CD4-positive, alpha-beta memory T cell (primary cell): ENCODE results near the gene NFIX. TPM values are rescaled to one million over a fixed set of nuclear protein-coding genes. Genes with fewer than 3 reads are reported as not detected.

Experiments
- CTCF ChIA-PET: fragments of 350-600 bp; sonication (Branson Sonifier 250); formaldehyde crosslinking; loops from one replicate; lab custom pipeline; 2021; ENCODE audit warnings: inconsistent platforms; ENCODE audit not compliant: partially characterized antibody; lab: Charles Lee
- POLR2A ChIA-PET: fragments of 350-600 bp; sonication (Branson Sonifier 250); formaldehyde crosslinking; loops from one replicate; lab custom pipeline; 2021; ENCODE audit not compliant: partially characterized antibody; lab: Charles Lee
- DNase-seq, 5 donors: peaks; one replicate each; pipeline versions ENCODE4 v3.0.0 to v3.0.0-alpha.2; 2020 to 2022; ENCODE audit warnings: mixed read lengths in 1 of 5
- H3K27ac ChIP-seq: one replicate; pipeline ENCODE4 v1.7.0; 2013; ENCODE audit warnings: low read depth, low read length
- H3K27me3 ChIP-seq: 2 replicates; pipeline ENCODE4 v1.7.0; 2013; ENCODE audit warnings: mild to moderate bottlenecking, low read length, moderate library complexity; ENCODE audit not compliant: insufficient read depth
- H3K36me3 ChIP-seq: 2 replicates; pipeline ENCODE4 v1.7.0; 2013; ENCODE audit warnings: mild to moderate bottlenecking, low read length, moderate library complexity; ENCODE audit not compliant: insufficient read depth
- H3K4me1 ChIP-seq: 2 replicates; pipeline ENCODE4 v1.7.0; 2013; ENCODE audit warnings: mild to moderate bottlenecking, low read length, moderate library complexity; ENCODE audit not compliant: insufficient read depth
- H3K4me3 ChIP-seq, 2 donors: one replicate each; pipeline ENCODE4 v1.7.0; 2013; ENCODE audit warnings: low read length in 2 of 2, mild to moderate bottlenecking in 1 of 2
- H3K9me3 ChIP-seq, 2 donors: one replicate each; pipeline ENCODE4 v1.7.0; 2013; ENCODE audit warnings: low read length in 2 of 2, control low read depth in 1 of 2; ENCODE audit not compliant: control insufficient read depth in 1 of 2
- H3K27ac Mint-ChIP-seq, 7 donors: one replicate each; pipeline ENCODE4 v1.8.0; 2020 to 2021; ENCODE audit warnings: mixed read lengths in 7 of 7, mild to moderate bottlenecking in 6 of 7, inconsistent platforms in 3 of 7, moderate library complexity in 3 of 7
- H3K27me3 Mint-ChIP-seq, 2 donors: one replicate each; pipeline ENCODE4 v1.8.0; 2020 to 2021; ENCODE audit warnings: mixed read lengths in 2 of 2
- H3K36me3 Mint-ChIP-seq, 2 donors: one replicate each; pipeline ENCODE4 v1.8.0; 2020 to 2021; ENCODE audit warnings: mixed read lengths in 2 of 2, inconsistent platforms in 1 of 2, mild to moderate bottlenecking in 1 of 2
- H3K4me1 Mint-ChIP-seq, 4 donors: one replicate each; pipeline ENCODE4 v1.8.0; 2020 to 2021; ENCODE audit warnings: mixed read lengths in 4 of 4, mild to moderate bottlenecking in 1 of 4
- H3K4me3 Mint-ChIP-seq, 8 donors: one replicate each; pipeline ENCODE4 v1.8.0; 2020 to 2021; ENCODE audit warnings: mixed read lengths in 8 of 8, mild to moderate bottlenecking in 7 of 8, moderate library complexity in 6 of 8, inconsistent platforms in 3 of 8
- H3K9me3 Mint-ChIP-seq, 8 donors: one replicate each; pipeline ENCODE4 v1.8.0; 2020 to 2021; ENCODE audit warnings: mixed read lengths in 8 of 8, mild to moderate bottlenecking in 5 of 8, inconsistent platforms in 3 of 8, moderate library complexity in 1 of 8
- intact Hi-C: fragments of 100-400 bp; cut with micrococcal nuclease; formaldehyde crosslinking; loops from one replicate; pipeline ENCODE4 v1.15.1; 2023
- polyA plus RNA-seq, 2 donors: library from polyadenylated mRNA; unstranded; fragments of 300-500 nt; fragmentation: Illumina TruSeq; gene quantifications; one replicate each; pipeline ENCODE4 v1.2.3, GENCODE V29; 2021
- total RNA-seq, 2 experiments: library from RNA; stranded (reverse); gene quantifications; one replicate each; pipeline ENCODE4 v1.2.3, GENCODE V29; 2021

The NFIX gene
- total RNA-seq (1 to 10 TPM; 4.0 to 5.4 TPM), polyA plus RNA-seq (under 1 TPM in 1 of 2 donors, not detected in 1; 0.09 TPM)

DNA sequence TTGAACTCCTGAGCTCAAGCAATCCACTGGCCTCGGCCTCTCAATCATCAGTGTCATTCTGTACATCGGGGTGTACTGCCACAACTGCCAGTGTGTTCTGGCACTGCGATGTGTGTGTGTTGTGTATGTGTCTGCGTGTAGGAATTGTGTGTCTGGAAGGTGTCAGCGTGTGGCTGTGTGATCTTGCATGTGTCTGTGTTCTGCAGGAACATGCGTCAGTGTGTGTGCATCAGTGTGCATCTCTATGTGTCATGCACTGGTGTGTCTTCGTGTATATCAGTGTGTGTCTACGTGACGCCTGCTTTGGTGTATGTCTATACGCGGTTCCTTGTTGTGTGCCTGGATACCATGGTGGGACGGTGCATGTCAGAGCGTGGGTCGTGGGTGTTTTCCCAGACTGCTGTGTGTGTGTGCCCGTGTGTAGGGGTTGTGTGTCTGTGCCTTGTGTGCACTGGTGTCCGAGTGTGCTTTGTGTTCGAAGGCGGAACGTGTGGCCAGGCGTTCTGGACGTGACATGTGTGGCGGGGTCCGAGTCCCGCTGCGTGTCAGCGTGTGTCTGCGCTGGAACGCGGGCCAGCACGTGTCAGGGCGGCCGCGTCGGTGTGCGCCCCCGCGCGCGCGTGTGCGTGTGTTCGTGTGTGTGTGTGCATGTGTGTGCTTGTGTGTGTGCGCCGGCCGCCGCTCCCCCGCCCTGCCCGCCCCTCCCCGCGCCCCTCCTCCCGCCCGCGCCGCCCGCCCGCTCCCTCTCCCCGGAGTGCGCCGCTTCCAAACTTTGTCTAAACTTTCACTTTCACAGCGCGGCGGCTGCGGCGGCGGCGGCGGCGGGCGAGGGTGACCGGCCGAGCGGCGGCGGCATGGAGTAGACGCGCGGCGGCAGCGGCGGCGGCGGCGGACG, at the start of gene NFIX:
NFIX (plus strand) TSS at position 775 of the 895 bp plus-strand sequence. CDS start 363 bp downstream, outside the sequence.
- Histone ChIP-seq H3K27me3 (no peaks in the 10 kb centered on the region), H3K4me1 (peaks cover 5% of the 10 kb centered on the region), H3K27ac (no peak within 1 kb of the TSS), H3K9me3 (no peaks in the 10 kb centered on the region), H3K4me3 (peak within 1 kb of the TSS in 1 of 2 donors; percentile 67), H3K36me3 (no peaks in the 10 kb centered on the region)
- Mint-ChIP-seq H3K27ac (peak within 1 kb of the TSS in 6 of 7 donors; percentile 27 to 96 (median 80)), H3K27me3 (peaks cover 5 to 19% of the 10 kb centered on the region in 2 donors), H3K4me3 (peak within 1 kb of the TSS; percentile 88 to 97 (median 90)), H3K4me1 (peaks cover 10 to 19% (median 13%) of the 10 kb centered on the region in 4 donors), H3K36me3 (peaks cover 0 to 2% of the 10 kb centered on the region in 2 donors), H3K9me3 (peaks cover 0 to 6% (median 0%) of the 10 kb centered on the region in 8 donors)
- POLR2A ChIA-PET, result no interaction called here
- intact Hi-C loops, result loop anchor here (1.0 kb wide), 2 partner anchors 12 to 17 kb away; no protein-coding TSS in a partner anchor
- DNase-seq, result peak; percentile 41 to 59 (median 51)
- CTCF ChIA-PET, result interaction anchor here (1.3 to 2.3 kb wide), 2 partner anchors 12 to 66 kb away, joined by 3 to 9 read pairs; no protein-coding TSS in a partner anchor

DNA sequence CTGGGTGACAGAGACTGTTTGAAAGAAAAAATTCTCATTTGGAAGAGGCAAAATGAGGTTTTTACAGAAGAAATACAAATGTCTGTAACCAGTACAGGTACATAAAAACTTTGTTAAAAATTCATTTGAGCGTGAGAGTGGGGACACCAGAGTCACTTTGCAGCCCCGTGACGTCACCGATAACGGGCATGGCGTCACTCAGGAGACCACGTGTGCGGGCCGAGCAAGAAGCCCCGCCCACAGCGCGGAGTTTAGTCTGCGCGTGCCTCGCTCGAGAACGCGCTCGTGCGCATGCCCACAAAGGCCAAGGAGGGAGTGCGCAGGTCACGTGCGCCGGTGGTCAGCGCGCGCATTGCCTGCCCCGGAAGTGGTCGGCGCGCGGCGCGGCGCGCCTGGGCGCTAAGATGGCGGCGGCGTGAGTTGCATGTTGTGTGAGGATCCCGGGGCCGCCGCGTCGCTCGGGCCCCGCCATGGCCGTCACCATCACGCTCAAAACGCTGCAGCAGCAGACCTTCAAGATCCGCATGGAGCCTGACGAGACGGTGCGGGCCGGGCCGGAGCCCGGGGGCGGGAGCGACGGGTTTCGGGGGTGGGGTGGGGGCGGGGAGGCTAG, 49.7 kb upstream of the NFIX start, which contains the start of gene RAD23A:
RAD23A (plus strand) TSS at position 384 of the 613 bp plus-strand sequence; CDS start at position 471, 87 bp downstream.
- Histone ChIP-seq H3K4me3 (peak within 1 kb of the TSS in 1 of 2 donors; percentile 64), H3K4me1 (peaks cover 32% of the 10 kb centered on the region), H3K27ac (peak within 1 kb of the TSS; percentile 78), H3K27me3 (no peaks in the 10 kb centered on the region), H3K9me3 (no peaks in the 10 kb centered on the region), H3K36me3 (peaks cover 67% of the 10 kb centered on the region)
- POLR2A ChIA-PET, result interaction anchor here (0.9 to 2.7 kb wide), 4 partner anchors 8 to 31 kb away, joined by 4 to 13 read pairs (median 5); partner anchors contain the start of gene FARSA
- CTCF ChIA-PET, result interaction anchor here (0.8 to 1.3 kb wide), 2 partner anchors 20 to 60 kb away, joined by 3 to 5 read pairs; no protein-coding TSS in a partner anchor
- Mint-ChIP-seq H3K27ac (peak within 1 kb of the TSS; percentile 96 to 99 (median 97)), H3K27me3 (peaks cover 0 to 2% of the 10 kb centered on the region in 2 donors), H3K36me3 (peaks cover 38 to 71% of the 10 kb centered on the region in 2 donors), H3K9me3 (peaks cover 0 to 3% (median 0%) of the 10 kb centered on the region in 8 donors), H3K4me1 (peaks cover 15 to 57% (median 30%) of the 10 kb centered on the region in 4 donors), H3K4me3 (peak within 1 kb of the TSS; percentile 87 to 96 (median 90))
- peak; percentile 97 to 98 (median 98) for DNase-seq
- intact Hi-C loops, result loop anchor here (1.0 to 5.0 kb wide), 4 partner anchors 12 to 153 kb away; partner anchors contain the start of genes FARSA, GADD45GIP1, JUNB and SYCE2

DNA sequence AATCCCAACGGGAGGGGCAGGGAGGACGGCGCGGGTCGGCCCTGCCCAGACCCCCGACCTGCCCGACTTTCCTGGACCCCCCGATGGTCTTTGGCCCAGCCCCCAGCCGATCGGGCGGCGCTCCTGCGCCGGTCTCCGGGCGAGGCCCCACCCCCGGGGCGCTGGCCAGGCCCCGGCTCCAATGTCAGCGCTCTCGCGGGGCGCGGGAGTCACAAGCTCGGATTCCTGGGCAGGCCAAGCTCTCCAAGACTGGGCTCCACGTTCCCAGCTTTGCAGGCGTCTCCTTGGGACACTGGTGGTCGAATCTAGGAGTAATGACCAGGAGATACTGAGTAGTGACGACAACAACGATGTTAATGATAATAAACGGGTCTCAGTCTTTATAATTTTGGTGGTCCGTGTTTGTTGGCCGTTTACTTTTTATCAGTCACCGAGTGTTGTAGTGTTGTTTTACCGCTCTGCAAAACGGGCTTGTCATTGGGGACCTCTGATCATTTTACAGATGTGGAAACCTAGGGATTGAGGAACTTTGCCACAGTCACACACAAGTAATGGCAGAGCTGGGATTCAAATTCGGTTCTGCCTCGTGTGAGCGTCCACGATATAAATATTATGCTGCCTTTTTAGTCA, 49.1 kb upstream of the NFIX start:
- H3K27ac ChIP-seq, result peak overlapping the region; percentile 78
- Mint-ChIP-seq H3K27ac (peak overlapping the region; percentile 83 to 99 (median 96)), H3K4me1 (peaks cover 14 to 52% (median 27%) of the 10 kb centered on the region in 4 donors), H3K36me3 (peaks cover 37 to 69% of the 10 kb centered on the region in 2 donors), H3K27me3 (peaks cover 0 to 2% of the 10 kb centered on the region in 2 donors), H3K4me3 (peak overlapping the region; percentile 79 to 91 (median 86)), H3K9me3 (peaks cover 0 to 3% (median 0%) of the 10 kb centered on the region in 8 donors)
- H3K36me3 ChIP-seq, result peaks cover 61% of the 10 kb centered on the region
- H3K4me1 ChIP-seq, result peaks cover 25% of the 10 kb centered on the region
- H3K27me3 ChIP-seq, result no peaks in the 10 kb centered on the region
- H3K4me3 ChIP-seq, result peak overlapping the region in 1 of 2 donors; percentile 64
- CTCF ChIA-PET, result interaction anchor here (0.8 to 1.3 kb wide), 2 partner anchors 20 to 61 kb away, joined by 3 to 5 read pairs; no protein-coding TSS in a partner anchor
- H3K9me3 ChIP-seq, result no peaks in the 10 kb centered on the region
- DNase-seq, result peak in 1 of 5 donors; percentile 43
- POLR2A ChIA-PET, result interaction anchor here (0.6 to 2.7 kb wide), 5 partner anchors 8 to 32 kb away, joined by 3 to 13 read pairs (median 4); partner anchors contain the start of genes FARSA and GADD45GIP1
- intact Hi-C loops, result loop anchor here (5.0 kb wide), 1 partner anchor 154 kb away; the partner anchor contains the start of gene JUNB

DNA sequence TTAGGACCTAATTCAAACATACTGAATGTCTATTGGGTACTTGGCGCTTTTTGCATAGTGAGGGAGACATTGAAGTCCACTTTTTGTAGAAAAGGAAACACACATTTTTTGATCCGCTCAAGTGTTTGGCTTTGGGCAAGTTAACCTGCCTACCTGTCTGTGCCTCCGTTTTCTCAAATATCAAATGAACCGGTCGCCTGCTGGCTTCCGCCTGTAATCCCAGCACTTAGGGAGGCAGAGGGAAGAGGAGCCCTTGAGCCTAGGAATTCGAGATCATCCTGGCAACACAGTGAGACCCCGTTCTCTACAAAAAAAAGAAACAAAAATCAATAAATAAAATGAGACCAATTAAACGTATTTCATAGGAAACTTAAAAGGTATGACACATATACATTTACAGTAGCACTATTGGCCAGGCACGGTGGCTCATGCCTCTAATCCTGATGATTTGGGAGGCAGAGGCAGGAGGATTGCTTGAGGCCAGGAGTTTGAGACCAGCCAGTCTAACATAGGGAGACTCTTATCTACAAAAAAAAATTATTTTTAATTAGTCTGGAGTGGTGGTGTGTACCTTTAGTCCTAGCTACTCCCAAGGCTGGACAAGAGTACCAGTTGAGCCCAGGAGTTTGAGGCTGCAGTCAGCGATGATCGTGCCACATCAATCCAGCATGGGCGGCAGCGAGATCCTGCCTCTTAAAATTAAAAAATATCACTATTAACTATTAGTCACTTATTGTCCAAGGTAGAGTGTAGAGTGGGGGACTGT, 48.4 kb upstream of the NFIX start:
- Mint-ChIP-seq H3K36me3 (peaks cover 44 to 73% of the 10 kb centered on the region in 2 donors), H3K27me3 (peaks cover 0 to 2% of the 10 kb centered on the region in 2 donors), H3K4me1 (peaks cover 14 to 52% (median 27%) of the 10 kb centered on the region in 4 donors), H3K27ac (peak overlapping the region; percentile 83 to 99 (median 94)), H3K4me3 (peak overlapping the region; percentile 79 to 91 (median 86)), H3K9me3 (peaks cover 0 to 3% (median 0%) of the 10 kb centered on the region in 8 donors)
- DNase-seq, result no peak
- Histone ChIP-seq H3K4me3 (peak overlapping the region in 1 of 2 donors; percentile 64), H3K27me3 (no peaks in the 10 kb centered on the region), H3K9me3 (no peaks in the 10 kb centered on the region), H3K4me1 (peaks cover 25% of the 10 kb centered on the region), H3K27ac (peak overlapping the region; percentile 78), H3K36me3 (peaks cover 57% of the 10 kb centered on the region)
- ChIA-PET POLR2A (interaction anchor here (0.6 to 2.7 kb wide), 8 partner anchors 9 to 156 kb away, joined by 3 to 13 read pairs (median 5); partner anchors contain the start of genes CALR, FARSA, GADD45GIP1 and JUNB), CTCF (interaction anchor here (0.8 to 1.5 kb wide), 3 partner anchors 18 to 62 kb away, joined by 3 to 7 read pairs (median 5); no protein-coding TSS in a partner anchor)
- intact Hi-C loops, result loop anchor here (5.0 kb wide), 1 partner anchor 155 kb away; the partner anchor contains the start of gene JUNB

DNA sequence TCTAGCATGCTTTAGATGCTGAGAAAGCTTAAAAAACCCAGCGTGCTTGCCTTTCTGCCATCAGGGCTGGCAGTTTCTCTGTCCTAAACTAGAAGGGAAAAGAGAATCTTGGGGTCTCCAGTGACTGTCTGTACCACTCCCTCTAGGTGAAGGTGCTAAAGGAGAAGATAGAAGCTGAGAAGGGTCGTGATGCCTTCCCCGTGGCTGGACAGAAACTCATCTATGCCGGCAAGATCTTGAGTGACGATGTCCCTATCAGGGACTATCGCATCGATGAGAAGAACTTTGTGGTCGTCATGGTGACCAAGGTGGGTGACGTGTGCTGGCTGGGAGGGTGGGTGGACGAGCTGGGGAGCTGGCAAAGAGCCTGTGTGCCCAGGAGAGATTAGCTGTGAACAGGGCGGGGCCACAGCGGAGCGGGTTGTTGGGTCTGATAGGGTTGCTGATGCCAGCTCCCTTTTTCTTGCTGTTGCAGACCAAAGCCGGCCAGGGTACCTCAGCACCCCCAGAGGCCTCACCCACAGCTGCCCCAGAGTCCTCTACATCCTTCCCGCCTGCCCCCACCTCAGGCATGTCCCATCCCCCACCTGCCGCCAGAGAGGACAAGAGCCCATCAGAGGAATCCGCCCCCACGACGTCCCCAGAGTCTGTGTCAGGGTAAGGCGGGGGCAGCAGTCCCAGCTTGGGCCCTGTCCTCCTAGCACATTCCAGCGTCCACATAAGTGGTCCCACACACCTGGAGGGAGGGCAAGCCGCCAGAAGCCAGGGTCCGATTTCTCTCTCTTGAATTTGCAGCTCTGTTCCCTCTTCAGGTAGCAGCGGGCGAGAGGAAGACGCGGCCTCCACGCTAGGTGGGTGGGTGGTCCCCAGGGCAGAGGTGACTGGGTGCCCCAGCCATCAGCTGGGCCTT, 47.3 kb upstream of the NFIX start:
- Mint-ChIP-seq H3K27ac (peak overlapping the region; percentile 10 to 99 (median 70)), H3K36me3 (peaks cover 36 to 72% of the 10 kb centered on the region in 2 donors), H3K4me3 (peak overlapping the region in 5 of 8 donors; percentile 13 to 26 (median 18)), H3K9me3 (peaks cover 0 to 3% (median 0%) of the 10 kb centered on the region in 8 donors), H3K27me3 (peaks cover 0 to 2% of the 10 kb centered on the region in 2 donors), H3K4me1 (peaks cover 12 to 46% (median 22%) of the 10 kb centered on the region in 4 donors)
- intact Hi-C loops, result loop anchor here (5.0 kb wide), 1 partner anchor 156 kb away; the partner anchor contains the start of gene JUNB
- Histone ChIP-seq H3K36me3 (peaks cover 50% of the 10 kb centered on the region), H3K27ac (peak overlapping the region; percentile 0), H3K4me1 (peaks cover 25% of the 10 kb centered on the region), H3K27me3 (no peaks in the 10 kb centered on the region), H3K4me3 (no peak overlapping the region), H3K9me3 (no peaks in the 10 kb centered on the region)
- DNase-seq, result peak in 1 of 5 donors; percentile 38
- POLR2A ChIA-PET, result interaction anchor here (0.9 to 2.7 kb wide), 6 partner anchors 8 to 157 kb away, joined by 3 to 13 read pairs (median 5); partner anchors contain the start of genes CALR, FARSA, GADD45GIP1 and GCDH
- CTCF ChIA-PET, result interaction anchor here (1.5 kb wide), 1 partner anchor 17 kb away, joined by 7 read pairs; no protein-coding TSS in a partner anchor
